HG02610 (cell line): ENCODE data around the gene ZNF212.
"Not testable (repeated sequence)": the region's sequence is repeated elsewhere in the genome, so short reads cannot be mapped to it uniquely, and the experiment has no call there.

Experiments
- ATAC-seq: cut with Tn5 transposase; IDR thresholded peaks from one replicate; pipeline ENCODE4 v1.9.1; 2021; ENCODE audit warnings: mild to moderate bottlenecking, moderate library complexity; ENCODE audit not compliant: unreplicated experiment

The ZNF212 gene

GRCh38 chr7:149218469-149219420, 20.7 kb upstream of the ZNF212 start:
- no peak for ATAC-seq

GRCh38 chr7:149220534-149220933, 18.9 kb upstream of the ZNF212 start:
- no peak for ATAC-seq

GRCh38 chr7:149223176-149223575, 16.3 kb upstream of the ZNF212 start:
- no peak for ATAC-seq

GRCh38 chr7:149223761-149224160, 15.7 kb upstream of the ZNF212 start:
- no peak for ATAC-seq

GRCh38 chr7:149224352-149224751, 15.1 kb upstream of the ZNF212 start:
- ATAC-seq, result no peak

GRCh38 chr7:149225106-149225505, 14.3 kb upstream of the ZNF212 start:
- ATAC-seq, result no peak

GRCh38 chr7:149225656-149226055, 13.8 kb upstream of the ZNF212 start:
- ATAC-seq, result no peak

- not testable (repeated sequence) for ATAC-seq
Observed at GRCh38 chr7:149226366-149226765, 13.1 kb upstream of the ZNF212 start.

- ATAC-seq, result no peak
Observed at GRCh38 chr7:149226840-149227494, 12.5 kb upstream of the ZNF212 start.

- ATAC-seq, result no peak
Observed at GRCh38 chr7:149228831-149229471, 10.5 kb upstream of the ZNF212 start.

- no peak for ATAC-seq
Observed at GRCh38 chr7:149229526-149229925, 9.9 kb upstream of the ZNF212 start.

- no peak for ATAC-seq
Observed at GRCh38 chr7:149232362-149232761, 7.1 kb upstream of the ZNF212 start.

GRCh38 chr7:149233655-149234204, 5.7 kb upstream of the ZNF212 start:
- ATAC-seq, result not testable (repeated sequence)

- ATAC-seq, result no peak
Observed at GRCh38 chr7:149237502-149237901, 1.9 kb upstream of the ZNF212 start.

GRCh38 chr7:149238051-149238450, 1.4 kb upstream of the ZNF212 start:
- no peak for ATAC-seq

- ATAC-seq, result no peak
Observed at GRCh38 chr7:149240637-149241036, 1.2 kb downstream of the ZNF212 start.

- ATAC-seq, result no peak
Observed at GRCh38 chr7:149241696-149242095, 2.2 kb downstream of the ZNF212 start.

- ATAC-seq, result peak; percentile 77
Observed at GRCh38 chr7:149245244-149245643, 5.8 kb downstream of the ZNF212 start.

GRCh38 chr7:149245744-149246143, 6.3 kb downstream of the ZNF212 start:
- peak; percentile 42 for ATAC-seq

GRCh38 chr7:149248777-149249176, 9.3 kb downstream of the ZNF212 start:
- ATAC-seq, result peak; percentile 34

- ATAC-seq, result not testable (repeated sequence)
Observed at GRCh38 chr7:149250151-149250550, 10.7 kb downstream of the ZNF212 start.
